Gastrocnemius medialis (tissue), 4 donors: ENCODE measurements around the gene UGT1A5.

Experiments
- CTCF ChIP-seq, 5 experiments: fragments of 450-650 bp in 3 of 5; fragments of 200-600 bp in 2 of 5; sonication (generic) in 2 of 5; IDR thresholded peaks in 4 of 5; conservative IDR thresholded peaks in 1 of 5; 1 replicate in 4 of 5; 2 replicates in 1 of 5; pipeline ENCODE4 v1.5.1; 2016 to 2019; ENCODE audit warnings: antibody characterized with exemption in 5 of 5, mild to moderate bottlenecking in 3 of 5, moderate library complexity in 3 of 5
- POLR2A ChIP-seq, 2 donors: fragments of 450-650 bp; IDR thresholded peaks; one replicate each; pipeline ENCODE4 v1.6.1; 2017; ENCODE audit warnings: antibody characterized with exemption in 2 of 2, mild to moderate bottlenecking in 2 of 2, moderate library complexity in 2 of 2

- TF ChIP-seq CTCF (IDR thresholded peaks at IDR 0.05 in 4 of 5, conservative IDR thresholded peaks at IDR 0.05 in 1 of 5) (no peak), POLR2A (IDR thresholded peaks at IDR 0.05) (no peak)
These were observed 100.7 kb downstream of the UGT1A5 start for GRCh38 chr2:233813236-233814055.
